NK-92 (cell line): ENCODE measurements around the gene SMIM14.
"Not testable (repeated sequence)": the region's sequence is repeated elsewhere in the genome, so short reads cannot be mapped to it uniquely, and the experiment has no call there.

Experiments used
- DNase-seq: peaks from one replicate; lab custom pipeline; 2025; ENCODE audit not compliant: unreplicated experiment; lab: John Stamatoyannopoulos, UW

Gene SMIM14

DNA sequence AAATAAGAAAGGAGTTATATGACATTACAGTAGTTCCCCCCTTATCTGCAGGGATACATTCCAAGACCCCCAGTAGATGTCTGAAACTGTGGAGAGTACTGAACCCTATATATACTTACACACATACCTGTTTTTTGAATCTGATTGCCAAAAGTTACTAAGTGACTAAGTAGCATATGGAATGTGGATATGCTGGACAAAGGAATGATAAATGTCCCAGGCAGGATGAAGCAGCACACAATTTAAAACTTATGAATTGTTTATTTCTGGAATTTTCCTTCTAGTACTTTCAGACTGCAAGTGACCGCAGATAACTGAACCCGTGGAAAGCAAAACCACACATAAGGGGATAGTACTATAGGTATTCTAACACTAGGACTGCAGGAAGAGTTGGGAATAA is 134.1 kb downstream of the SMIM14 start:
- no peak for DNase-seq

DNA sequence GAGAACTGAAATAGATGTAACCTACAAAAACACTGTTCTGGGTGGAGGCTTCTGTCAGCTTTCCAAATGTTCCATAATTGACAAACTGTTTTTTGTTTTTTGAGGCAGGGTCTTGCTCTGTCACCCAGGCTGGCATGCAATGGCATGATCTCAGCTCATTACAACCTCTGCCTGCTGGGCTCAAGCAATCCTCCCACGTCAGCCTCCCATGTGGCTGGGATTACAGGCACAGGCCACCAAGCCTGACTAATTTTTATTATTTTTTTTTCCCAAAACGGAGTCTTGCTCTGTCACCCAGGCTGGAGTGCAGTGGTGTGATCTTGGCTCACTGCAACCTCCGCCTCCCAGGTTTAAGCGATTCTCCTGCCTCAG is 136.0 kb downstream of the SMIM14 start:
- not testable (repeated sequence) for DNase-seq

DNA sequence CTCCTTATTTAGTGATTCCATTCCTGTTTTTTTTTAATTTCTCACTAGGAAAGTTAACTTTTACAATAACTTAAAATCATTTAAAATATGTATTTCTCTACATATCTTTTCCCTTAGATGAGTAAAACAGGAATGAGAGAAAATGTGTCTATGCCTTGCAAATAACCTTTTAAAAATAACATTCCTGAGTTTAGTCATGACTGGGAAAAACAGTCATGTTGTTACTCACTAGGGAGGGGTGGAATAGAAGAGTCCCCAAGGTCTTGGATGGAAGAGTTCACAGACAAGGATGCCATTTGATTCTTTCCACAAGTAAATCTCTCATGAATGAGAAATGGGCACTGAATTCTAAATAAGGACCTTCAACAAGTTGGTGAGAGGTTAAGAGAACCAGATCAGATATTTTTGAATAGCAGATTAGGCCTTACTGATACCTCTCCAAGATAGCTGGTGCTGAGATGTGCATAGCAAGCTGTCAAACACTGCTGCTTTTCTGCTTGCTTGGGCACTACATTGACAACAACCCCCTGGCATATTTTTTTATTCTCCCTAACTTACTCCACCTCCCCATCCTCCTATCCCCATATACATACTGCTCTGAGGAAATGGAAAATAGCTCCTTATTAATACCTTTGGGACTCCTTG is 136.5 kb downstream of the SMIM14 start:
- DNase-seq, result no peak

DNA sequence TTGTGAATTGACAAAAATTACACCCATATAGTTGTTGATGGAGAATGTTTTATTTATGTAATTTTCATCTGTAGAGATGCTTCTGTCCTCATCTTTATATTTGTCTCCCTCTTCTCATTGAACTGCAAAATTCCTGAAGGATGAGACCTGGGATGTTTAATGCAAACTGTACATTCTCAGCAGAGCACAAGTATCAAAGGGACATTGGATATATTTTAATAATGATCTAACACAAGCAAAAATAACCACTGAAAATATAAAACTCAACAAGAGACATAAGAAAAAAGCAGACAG is 140.0 kb downstream of the SMIM14 start:
- no peak for DNase-seq

DNA sequence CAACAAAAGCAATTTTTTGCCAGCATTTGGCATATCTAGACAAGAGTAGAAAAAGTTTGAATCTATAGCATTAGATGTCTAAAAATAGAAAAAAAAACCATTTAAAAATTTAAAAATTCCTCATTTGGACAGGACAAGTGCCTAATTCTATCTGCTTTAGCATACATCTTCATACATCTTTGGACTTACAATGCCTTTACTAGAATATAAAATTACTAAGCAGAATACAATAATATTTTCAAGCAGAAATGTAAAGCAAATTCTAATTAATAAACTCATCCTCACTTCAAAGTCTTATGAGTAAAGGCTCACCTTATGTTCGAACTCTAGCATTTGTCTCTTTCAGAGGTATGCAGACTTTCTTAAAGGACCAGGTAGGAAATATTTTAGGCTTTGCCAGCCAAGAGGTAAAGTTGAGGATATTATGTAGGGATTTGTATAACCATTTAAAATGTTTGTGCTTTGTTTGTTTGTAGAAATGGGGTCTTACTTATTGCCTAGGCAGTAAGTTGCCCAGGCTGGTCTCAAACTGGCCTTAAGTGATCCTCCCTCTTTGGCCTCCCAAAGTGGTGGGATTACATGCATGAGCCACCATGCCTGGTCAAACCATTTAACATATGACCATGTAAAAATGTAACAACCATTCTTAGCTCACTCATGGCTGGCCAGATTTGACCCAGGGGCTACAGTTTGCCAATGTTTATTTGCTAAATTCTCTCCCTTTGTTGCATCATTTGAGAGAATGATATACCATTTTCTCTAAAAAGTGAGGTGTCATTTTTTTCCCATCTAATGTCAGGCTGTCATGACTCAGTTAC is 140.5 kb downstream of the SMIM14 start:
- DNase-seq, result no peak
